Stimulated activated CD4-positive, alpha-beta T cell treated with anti-CD3 and anti-CD28 coated beads, Interleukin-12 subunit alpha, Interleukin-12 subunit beta, amount 100 ng/mL, for 24 hours (primary cell): ENCODE data around the gene CDH18.

Experiments
- DNase-seq, 2 experiments: peaks; one replicate each; pipeline ENCODE4 v3.0.0-alpha.2; 2020; ENCODE audit warnings: low read depth in 2 of 2

CDH18 gene

DNA sequence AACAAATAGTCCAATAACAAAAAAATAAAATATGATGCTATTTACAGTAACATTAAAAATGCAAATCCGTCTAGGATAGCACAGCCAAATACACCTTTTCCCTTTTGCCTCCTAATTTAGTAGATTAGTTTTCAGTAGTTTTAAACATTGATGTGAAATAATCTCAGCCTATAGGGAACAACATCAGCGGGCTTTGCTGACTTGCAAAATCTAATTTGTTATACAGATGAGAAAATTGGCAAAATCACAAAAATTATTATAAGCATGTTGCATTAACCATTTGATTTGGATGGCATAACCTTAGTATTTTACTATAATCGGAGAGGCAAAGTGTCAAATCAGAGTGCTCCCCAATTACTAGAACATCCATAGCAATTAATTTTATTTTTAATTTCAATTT, 563.5 kb downstream of the CDH18 start:
- no peak for DNase-seq
